BJ (cell line): Measurements from ENCODE around the gene PPP1R3C. TPM values are rescaled to one million over a fixed set of nuclear protein-coding genes. Genes with fewer than 3 reads are reported as not detected.

ENCODE experiments used
- CTCF ChIA-PET: fragments of 350-600 bp; formaldehyde crosslinking; extraction: SDS; loops from one replicate; lab custom pipeline; 2021; ENCODE audit warnings: antibody characterized with exemption, inconsistent platforms; lab: Yijun Ruan, JAX
- POLR2A ChIA-PET: fragments of 300-600 bp; sonication (Branson Sonifier 250); formaldehyde crosslinking; extraction: SDS; loops from one replicate; lab custom pipeline; 2021; ENCODE audit warnings: antibody characterized with exemption; lab: Charles Lee
- DNase-seq: peaks from one replicate; pipeline ENCODE4 v3.0.0-alpha.2; 2011; ENCODE audit warnings: low read depth
- H3K27me3 ChIP-seq: 2 replicates; pipeline ENCODE4 v1.6.0; 2011; ENCODE audit warnings: low read length; ENCODE audit not compliant: control insufficient read depth, insufficient read depth
- H3K36me3 ChIP-seq: 2 replicates; pipeline ENCODE4 v1.5.1; 2011; ENCODE audit warnings: low read length; ENCODE audit not compliant: control insufficient read depth, insufficient read depth
- H3K4me3 ChIP-seq: 2 replicates; pipeline ENCODE4 v1.5.1; 2011; ENCODE audit warnings: low read depth, mild to moderate bottlenecking, control low read depth, low read length
- CTCF ChIP-seq: IDR thresholded peaks from 2 replicates; pipeline ENCODE4 v1.5.1; 2011; ENCODE audit warnings: low read depth, mild to moderate bottlenecking, control low read depth, inconsistent platforms, low read length, moderate library complexity; ENCODE audit not compliant: insufficient read depth
- polyA plus RNA-seq: library from polyadenylated mRNA; depleted of rRNA; stranded (reverse); fragments of >200 nt; gene quantifications from 2 replicates; pipeline ENCODE4 v1.2.3, GENCODE V29; 2011

PPP1R3C gene
- polyA plus RNA-seq, 1 experiment, result 33.4 TPM

GRCh38 chr10:91589658-91590035, 43.2 kb downstream of the PPP1R3C start:
- no peak overlapping the region for H3K4me3 ChIP-seq
- H3K36me3 ChIP-seq, result no peaks in the 10 kb centered on the region
- no peak for TF ChIP-seq CTCF
- CTCF ChIA-PET, result interaction anchor here (0.8 to 1.8 kb wide), 8 partner anchors 9 to 61 kb away, joined by 3 to 6 read pairs (median 4); partner anchors contain the start of gene PPP1R3C
- no peaks in the 10 kb centered on the region for H3K27me3 ChIP-seq
- DNase-seq, result no peak
- POLR2A ChIA-PET, result no interaction called here

GRCh38 chr10:91589015-91589657, 43.7 kb downstream of the PPP1R3C start:
- Histone ChIP-seq H3K27me3 (no peaks in the 10 kb centered on the region), H3K4me3 (no peak overlapping the region), H3K36me3 (no peaks in the 10 kb centered on the region)
- ChIA-PET CTCF (interaction anchor here (0.7 to 1.8 kb wide), 10 partner anchors 8 to 62 kb away, joined by 3 to 6 read pairs (median 4); partner anchors contain the start of gene PPP1R3C), POLR2A (no interaction called here)
- no peak for DNase-seq
- no peak for TF ChIP-seq CTCF

GRCh38 chr10:91587710-91588638, 44.9 kb downstream of the PPP1R3C start:
- POLR2A ChIA-PET, result interaction anchor here (0.6 kb wide), 1 partner anchor 24 kb away, joined by 9 read pairs; no protein-coding TSS in a partner anchor
- CTCF ChIA-PET, result interaction anchor here (0.9 to 1.8 kb wide), 6 partner anchors 9 to 49 kb away, joined by 3 to 6 read pairs (median 5); no protein-coding TSS in a partner anchor
- Histone ChIP-seq H3K27me3 (no peaks in the 10 kb centered on the region), H3K36me3 (no peaks in the 10 kb centered on the region), H3K4me3 (no peak overlapping the region)
- no peak for DNase-seq
- TF ChIP-seq CTCF, result no peak

GRCh38 chr10:91582153-91582554, 50.7 kb downstream of the PPP1R3C start:
- ChIA-PET POLR2A (no interaction called here), CTCF (interaction anchor here (0.7 to 0.8 kb wide), 2 partner anchors 21 to 46 kb away, joined by 3 read pairs; no protein-coding TSS in a partner anchor)
- no peak for TF ChIP-seq CTCF
- Histone ChIP-seq H3K4me3 (no peak overlapping the region), H3K36me3 (no peaks in the 10 kb centered on the region), H3K27me3 (no peaks in the 10 kb centered on the region)
- no peak for DNase-seq
